Trophoblast cell (in vitro differentiated cells and primary cell): ENCODE data around the gene XIRP2.

Experiments used
- DNase-seq, 2 donors: peaks; one replicate each; pipeline ENCODE4 v3.0.0-alpha.2; 2016
- H2AFZ ChIP-seq: 2 replicates; pipeline ENCODE4 v1.6.1; 2013; ENCODE audit warnings: low read length, moderate library complexity, mild to moderate bottlenecking; ENCODE audit not compliant: insufficient read depth, poor library complexity
- H2AK5ac ChIP-seq: 2 replicates; pipeline ENCODE4 v1.6.1; 2013; ENCODE audit warnings: mild to moderate bottlenecking, low read length
- H2BK120ac ChIP-seq: 2 replicates; pipeline ENCODE4 v1.6.1; 2013; ENCODE audit warnings: low read length, mild to moderate bottlenecking, moderate library complexity; ENCODE audit not compliant: insufficient read depth, poor library complexity
- H2BK12ac ChIP-seq: 2 replicates; pipeline ENCODE4 v1.6.1; 2013; ENCODE audit warnings: mild to moderate bottlenecking, low read length, moderate library complexity
- H2BK5ac ChIP-seq: 2 replicates; pipeline ENCODE4 v1.6.1; 2013; ENCODE audit warnings: low read length, low read depth, moderate library complexity, mild to moderate bottlenecking; ENCODE audit not compliant: poor library complexity
- H3K14ac ChIP-seq: 2 replicates; pipeline ENCODE4 v1.6.1; 2013; ENCODE audit warnings: mild to moderate bottlenecking, low read length
- H3K18ac ChIP-seq: 2 replicates; pipeline ENCODE4 v1.6.1; 2013; ENCODE audit warnings: mild to moderate bottlenecking, low read length
- H3K23ac ChIP-seq: 2 replicates; pipeline ENCODE4 v1.6.1; 2013; ENCODE audit warnings: low read length
- H3K27ac ChIP-seq: 2 replicates; pipeline ENCODE4 v1.5.1; 2013; ENCODE audit warnings: low read depth, mild to moderate bottlenecking, inconsistent platforms, low read length, moderate library complexity
- H3K27me3 ChIP-seq: 2 replicates; pipeline ENCODE4 v1.6.1; 2013; ENCODE audit warnings: inconsistent platforms, mild to moderate bottlenecking, low read length, moderate library complexity; ENCODE audit not compliant: insufficient read depth
- H3K36me3 ChIP-seq, 2 experiments: 1 replicate in 1 of 2; 2 replicates in 1 of 2; pipeline ENCODE4 v1.6.1; 2013; ENCODE audit warnings: low read length in 2 of 2, mild to moderate bottlenecking in 2 of 2, moderate library complexity in 1 of 2; ENCODE audit not compliant: insufficient read depth in 2 of 2, control insufficient read depth in 1 of 2
- H3K4ac ChIP-seq: 2 replicates; pipeline ENCODE4 v1.6.1; 2013; ENCODE audit warnings: low read depth, mild to moderate bottlenecking, low read length, moderate library complexity
- H3K4me1 ChIP-seq, 2 experiments: 1 replicate in 1 of 2; 2 replicates in 1 of 2; pipeline ENCODE4 v1.6.1; 2013; ENCODE audit warnings: low read length in 2 of 2, mild to moderate bottlenecking in 2 of 2, moderate library complexity in 1 of 2; ENCODE audit not compliant: insufficient read depth in 2 of 2, control insufficient read depth in 1 of 2
- H3K4me2 ChIP-seq: 2 replicates; pipeline ENCODE4 v1.6.1; 2013; ENCODE audit warnings: inconsistent platforms, mild to moderate bottlenecking, low read length, moderate library complexity
- H3K4me3 ChIP-seq: 2 replicates; pipeline ENCODE4 v1.5.1; 2013; ENCODE audit warnings: mild to moderate bottlenecking, low read depth, low read length, inconsistent platforms
- H3K79me1 ChIP-seq: one replicate; pipeline ENCODE4 v1.6.1; 2013; ENCODE audit warnings: low read length
- H3K79me2 ChIP-seq: 2 replicates; pipeline ENCODE4 v1.6.1; 2013; ENCODE audit warnings: low read length, mild to moderate bottlenecking; ENCODE audit not compliant: control insufficient read depth, insufficient read depth, poor library complexity
- H3K9ac ChIP-seq: 2 replicates; pipeline ENCODE4 v1.6.1; 2013; ENCODE audit warnings: mild to moderate bottlenecking, low read length
- H3K9me3 ChIP-seq: 2 replicates; pipeline ENCODE4 v1.6.1; 2013; ENCODE audit warnings: low read depth, mild to moderate bottlenecking, control low read depth, inconsistent platforms, low read length; ENCODE audit not compliant: insufficient read depth
- H4K12ac ChIP-seq: 2 replicates; pipeline ENCODE4 v1.6.1; 2013; ENCODE audit warnings: low read depth, mild to moderate bottlenecking, low read length, moderate library complexity
- H4K8ac ChIP-seq: 2 replicates; pipeline ENCODE4 v1.6.1; 2013; ENCODE audit warnings: low read depth, mild to moderate bottlenecking, low read length, moderate library complexity
- H4K91ac ChIP-seq: one replicate; pipeline ENCODE4 v1.6.1; 2013; ENCODE audit warnings: low read depth, mild to moderate bottlenecking, low read length, moderate library complexity
- WGBS: extraction: QIAGEN DNeasy Blood & Tissue Kit; methylation state at CpG from one replicate; pipeline ENCODE4 v1.1.7; 2013; ENCODE audit warnings: missing lambda C conversion rate; ENCODE audit not compliant: insufficient read length, insufficient coverage; ENCODE audit errors: extremely low coverage; 5-methylcytosine and 5-hydroxymethylcytosine counted together

The XIRP2 gene

GRCh38 chr2:167186465-167186864 is 298.2 kb downstream of the XIRP2 start:
- Histone ChIP-seq H2BK120ac (no peak overlapping the region), H3K27me3 (no peaks in the 10 kb centered on the region), H2BK12ac (no peak overlapping the region), H3K18ac (no peak overlapping the region), H2AFZ (no peak overlapping the region), H3K9ac (no peak overlapping the region), H3K4ac (no peak overlapping the region), H2AK5ac (no peak overlapping the region), H3K4me2 (no peak overlapping the region), H3K4me1 (no peaks in the 10 kb centered on the region), H2BK5ac (no peak overlapping the region), H4K12ac (no peak overlapping the region), H4K91ac (no peak overlapping the region), H4K8ac (no peak overlapping the region), H3K36me3 (no peaks in the 10 kb centered on the region), H3K27ac (no peak overlapping the region), H3K79me1 (no peaks in the 10 kb centered on the region), H3K23ac (no peak overlapping the region), H3K9me3 (no peaks in the 10 kb centered on the region), H3K79me2 (no peaks in the 10 kb centered on the region), H3K14ac (no peak overlapping the region), H3K4me3 (no peak overlapping the region)
- WGBS, result no CpG with 5 or more reads among the region's 2 CpGs
- DNase-seq, result no peak

- Histone ChIP-seq H3K36me3 (no peaks in the 10 kb centered on the region), H3K27me3 (no peaks in the 10 kb centered on the region), H3K27ac (no peak overlapping the region), H3K79me2 (no peaks in the 10 kb centered on the region), H3K4me1 (no peaks in the 10 kb centered on the region), H3K23ac (no peak overlapping the region), H3K4me3 (no peak overlapping the region), H3K4ac (no peak overlapping the region), H3K18ac (no peak overlapping the region), H2BK5ac (no peak overlapping the region), H3K4me2 (no peak overlapping the region), H3K79me1 (no peaks in the 10 kb centered on the region), H3K9ac (no peak overlapping the region), H2BK12ac (no peak overlapping the region), H3K14ac (no peak overlapping the region), H4K12ac (no peak overlapping the region), H4K91ac (no peak overlapping the region), H4K8ac (no peak overlapping the region), H2AFZ (no peak overlapping the region), H2AK5ac (no peak overlapping the region), H3K9me3 (no peaks in the 10 kb centered on the region), H2BK120ac (no peak overlapping the region)
- no CpG with 5 or more reads among the region's 6 CpGs for WGBS
- DNase-seq, result no peak
These were observed 298.9 kb downstream of the XIRP2 start for GRCh38 chr2:167187049-167187727.

GRCh38 chr2:167187978-167188967 is 300.0 kb downstream of the XIRP2 start:
- H3K36me3 ChIP-seq, result no peaks in the 10 kb centered on the region
- H3K4me1 ChIP-seq, result no peaks in the 10 kb centered on the region
- no peak overlapping the region for H2AK5ac ChIP-seq
- H4K8ac ChIP-seq, result no peak overlapping the region
- no peak overlapping the region for H4K12ac ChIP-seq
- H2BK120ac ChIP-seq, result no peak overlapping the region
- H3K4me3 ChIP-seq, result no peak overlapping the region
- H3K4me2 ChIP-seq, result no peak overlapping the region
- no peak overlapping the region for H2AFZ ChIP-seq
- no peak overlapping the region for H3K4ac ChIP-seq
- WGBS, result no CpG with 5 or more reads among the region's 5 CpGs
- H3K23ac ChIP-seq, result no peak overlapping the region
- no peak overlapping the region for H3K14ac ChIP-seq
- no peaks in the 10 kb centered on the region for H3K27me3 ChIP-seq
- H4K91ac ChIP-seq, result no peak overlapping the region
- no peak overlapping the region for H3K18ac ChIP-seq
- H2BK12ac ChIP-seq, result no peak overlapping the region
- no peaks in the 10 kb centered on the region for H3K9me3 ChIP-seq
- no peaks in the 10 kb centered on the region for H3K79me2 ChIP-seq
- DNase-seq, result no peak
- H2BK5ac ChIP-seq, result no peak overlapping the region
- no peaks in the 10 kb centered on the region for H3K79me1 ChIP-seq
- H3K27ac ChIP-seq, result no peak overlapping the region
- no peak overlapping the region for H3K9ac ChIP-seq

- H3K27me3 ChIP-seq, result no peaks in the 10 kb centered on the region
- H4K12ac ChIP-seq, result no peak overlapping the region
- no peak overlapping the region for H2BK5ac ChIP-seq
- H2AFZ ChIP-seq, result no peak overlapping the region
- H3K4me3 ChIP-seq, result no peak overlapping the region
- H3K36me3 ChIP-seq, result no peaks in the 10 kb centered on the region
- H3K79me1 ChIP-seq, result no peaks in the 10 kb centered on the region
- no peak overlapping the region for H3K23ac ChIP-seq
- no peak overlapping the region for H2BK12ac ChIP-seq
- no peak for DNase-seq
- H4K91ac ChIP-seq, result no peak overlapping the region
- H3K14ac ChIP-seq, result no peak overlapping the region
- no peaks in the 10 kb centered on the region for H3K9me3 ChIP-seq
- WGBS, result no CpG with 5 or more reads among the region's 3 CpGs
- H3K27ac ChIP-seq, result no peak overlapping the region
- no peak overlapping the region for H3K4me2 ChIP-seq
- H3K9ac ChIP-seq, result no peak overlapping the region
- H3K79me2 ChIP-seq, result no peaks in the 10 kb centered on the region
- H2AK5ac ChIP-seq, result no peak overlapping the region
- H3K4me1 ChIP-seq, result no peaks in the 10 kb centered on the region
- H4K8ac ChIP-seq, result no peak overlapping the region
- no peak overlapping the region for H3K18ac ChIP-seq
- no peak overlapping the region for H2BK120ac ChIP-seq
- no peak overlapping the region for H3K4ac ChIP-seq
These were observed 301.8 kb downstream of the XIRP2 start for GRCh38 chr2:167190053-167190452.
